Small intestine (tissue), 7 donors: ENCODE measurements around the gene MRLN. TPM values are rescaled to one million over a fixed set of nuclear protein-coding genes. Genes with fewer than 3 reads are reported as not detected.

Experiments
- DNase-seq, 2 donors: peaks; one replicate each; pipeline versions ENCODE4 v3.0.0 to v3.0.0-alpha.2; 2013
- FAIRE-seq: peaks from 2 replicates; lab custom pipeline; 2012; peaks lifted over from hg19 to GRCh38; lab: Jason Lieb, UNC
- H3K27ac ChIP-seq, 3 donors: one replicate each; pipeline ENCODE4 v1.5.1; 2013; ENCODE audit warnings: low read length in 2 of 3, mild to moderate bottlenecking in 2 of 3, control low read depth in 1 of 3, inconsistent platforms in 1 of 3, low read depth in 1 of 3, moderate library complexity in 1 of 3
- H3K27me3 ChIP-seq, 3 donors: one replicate each; pipeline ENCODE4 v1.6.1; 2013; ENCODE audit warnings: low read length in 3 of 3, inconsistent platforms in 1 of 3; ENCODE audit not compliant: control insufficient read depth in 3 of 3, insufficient read depth in 3 of 3
- H3K36me3 ChIP-seq, 3 donors: one replicate each; pipeline ENCODE4 v1.6.1; 2013; ENCODE audit warnings: low read length in 3 of 3, inconsistent platforms in 1 of 3, low read depth in 1 of 3, mild to moderate bottlenecking in 1 of 3, moderate library complexity in 1 of 3; ENCODE audit not compliant: control insufficient read depth in 3 of 3, insufficient read depth in 2 of 3
- H3K4me1 ChIP-seq, 3 donors: one replicate each; pipeline ENCODE4 v1.6.1; 2013; ENCODE audit warnings: low read length in 2 of 3, inconsistent platforms in 1 of 3, low read depth in 1 of 3, mild to moderate bottlenecking in 1 of 3, moderate library complexity in 1 of 3; ENCODE audit not compliant: control insufficient read depth in 3 of 3, insufficient read depth in 2 of 3
- H3K4me3 ChIP-seq, 3 donors: one replicate each; pipeline ENCODE4 v1.5.1; 2013; ENCODE audit warnings: low read length in 3 of 3, control low read depth in 1 of 3, inconsistent platforms in 1 of 3, low read depth in 1 of 3, mild to moderate bottlenecking in 1 of 3, moderate library complexity in 1 of 3
- H3K9me3 ChIP-seq, 2 donors: one replicate each; pipeline ENCODE4 v1.6.1; 2013; ENCODE audit warnings: low read depth in 1 of 2, low read length in 1 of 2; ENCODE audit not compliant: control insufficient read depth in 2 of 2, insufficient read depth in 1 of 2
- WGBS, 3 donors: extraction: QIAGEN DNeasy Blood & Tissue Kit; methylation state at CpG; one replicate each; pipeline ENCODE4 v1.1.7; 2013; 5-methylcytosine and 5-hydroxymethylcytosine counted together
- polyA plus RNA-seq, 4 donors: library from polyadenylated mRNA; stranded (reverse) in 3 of 4; unstranded in 1 of 4; fragments of 200-250 nt in 3 of 4; fragments of 120-200 nt in 1 of 4; gene quantifications; one replicate each; pipeline versions ENCODE4 v1.2.1 to v1.2.3, GENCODE V29; 2013
- donor health status: healthy with polysubstance abuse.
- donor health status: control.
- donor health status: control.
- donor health status: Bipolar disorder and iron deficiency.
- donor health status: healthy.

The MRLN gene
- polyA plus RNA-seq, 4 donors = 0.65 TPM; not detected in 3

- FAIRE-seq (no peak), DNase-seq (no peak)
- no peaks in the 10 kb centered on the region for H3K36me3 ChIP-seq
- 91 to 93% (median 93%) methylated on average over 1 of the region's 1 CpG for WGBS, 3 donors
- H3K9me3 ChIP-seq = no peaks in the 10 kb centered on the region
- no peaks in the 10 kb centered on the region for H3K4me1 ChIP-seq
- H3K4me3 ChIP-seq = no peak overlapping the region
- no peak overlapping the region for H3K27ac ChIP-seq
- H3K27me3 ChIP-seq = no peaks in the 10 kb centered on the region
These were observed 58.3 kb downstream of the MRLN start for GRCh38 chr10:59694936-59695335.

GRCh38 chr10:59692113-59692512, 61.1 kb downstream of the MRLN start:
- H3K4me3 ChIP-seq = no peak overlapping the region
- no peaks in the 10 kb centered on the region for H3K9me3 ChIP-seq
- H3K27ac ChIP-seq = no peak overlapping the region
- no peak for FAIRE-seq
- H3K36me3 ChIP-seq = no peaks in the 10 kb centered on the region
- no peaks in the 10 kb centered on the region for H3K27me3 ChIP-seq
- peak in 1 of 2 donors; percentile 26 for DNase-seq
- no peaks in the 10 kb centered on the region for H3K4me1 ChIP-seq
- WGBS, 3 donors = 51 to 69% (median 62%) methylated on average over 2 of the region's 2 CpGs

- H3K9me3 ChIP-seq = no peaks in the 10 kb centered on the region
- 70 to 82% (median 72%) methylated on average over 5 of the region's 5 CpGs for WGBS, 3 donors
- H3K4me3 ChIP-seq = no peak overlapping the region
- H3K4me1 ChIP-seq = no peaks in the 10 kb centered on the region
- H3K27me3 ChIP-seq = peaks cover 0 to 3% (median 0%) of the 10 kb centered on the region in 3 donors
- H3K36me3 ChIP-seq = no peaks in the 10 kb centered on the region
- DNase-seq (no peak), FAIRE-seq (no peak)
- H3K27ac ChIP-seq = no peak overlapping the region
These were observed 64.3 kb downstream of the MRLN start for GRCh38 chr10:59688921-59689351.

- H3K9me3 ChIP-seq = no peaks in the 10 kb centered on the region
- no peaks in the 10 kb centered on the region for H3K4me1 ChIP-seq
- no peak overlapping the region for H3K27ac ChIP-seq
- DNase-seq = no peak
- no peaks in the 10 kb centered on the region for H3K36me3 ChIP-seq
- WGBS, 3 donors = 89 to 91% (median 90%) methylated on average over 1 of the region's 1 CpG
- no peak overlapping the region for H3K4me3 ChIP-seq
- no peak for FAIRE-seq
- peaks cover 0 to 3% (median 0%) of the 10 kb centered on the region in 3 donors for H3K27me3 ChIP-seq
These were observed 65.6 kb downstream of the MRLN start for GRCh38 chr10:59687657-59688056.

Other genes with a start within 250 kb of the MRLN start
- gene SLC16A9, start 43.6 kb downstream of the MRLN start, polyA plus RNA-seq = 1 to 10 TPM in 1 of 4 donors, under 1 TPM in 3; 0.18 to 2.4 (median 0.25) TPM
- gene CCDC6, start 153.1 kb upstream of the MRLN start, polyA plus RNA-seq = 10 to 100 TPM; 16.5 to 44.4 (median 24.7) TPM